Measurements from ENCODE around the gene ST7.

ST7 gene

DNA sequence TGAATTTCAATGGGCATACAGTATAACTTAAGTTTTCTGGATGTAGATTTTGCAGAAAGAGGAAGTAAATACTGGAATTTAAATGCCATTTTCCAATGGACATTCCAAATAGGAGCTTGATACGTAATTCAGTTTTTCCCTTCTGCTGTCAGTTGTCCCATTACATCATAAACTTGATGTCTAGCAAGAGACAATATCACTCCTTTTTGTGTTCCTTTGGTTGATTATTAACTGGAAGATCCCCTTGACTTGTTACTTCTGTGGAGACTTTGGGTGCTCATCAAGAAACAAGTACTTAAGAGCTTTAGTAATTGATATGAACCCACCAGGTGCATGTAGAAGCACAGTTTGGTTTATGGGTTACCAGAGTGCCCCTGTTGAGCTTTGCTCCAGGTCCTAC lies 116.1 kb downstream of the ST7 start:
- DNase-seq: no peak

DNA sequence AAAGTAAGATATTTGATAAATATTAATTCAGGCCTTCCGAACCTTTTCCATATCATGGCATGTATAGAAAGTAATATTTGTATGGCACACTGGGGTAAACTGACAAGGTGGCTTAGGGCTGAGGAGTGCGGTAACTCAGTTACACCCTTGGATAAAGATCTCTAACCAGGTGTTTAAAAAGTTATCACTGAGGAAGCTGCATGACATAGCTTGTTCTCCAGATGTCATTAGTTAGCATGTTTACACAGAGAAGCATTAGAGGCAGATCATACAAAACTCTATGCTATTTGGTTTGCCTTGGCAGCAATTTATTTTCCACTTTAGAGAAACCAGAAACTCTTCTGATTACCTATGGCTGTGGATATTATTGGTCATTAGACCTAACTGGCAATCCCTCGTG lies 118.2 kb downstream of the ST7 start:
- DNase-seq: no peak

DNA sequence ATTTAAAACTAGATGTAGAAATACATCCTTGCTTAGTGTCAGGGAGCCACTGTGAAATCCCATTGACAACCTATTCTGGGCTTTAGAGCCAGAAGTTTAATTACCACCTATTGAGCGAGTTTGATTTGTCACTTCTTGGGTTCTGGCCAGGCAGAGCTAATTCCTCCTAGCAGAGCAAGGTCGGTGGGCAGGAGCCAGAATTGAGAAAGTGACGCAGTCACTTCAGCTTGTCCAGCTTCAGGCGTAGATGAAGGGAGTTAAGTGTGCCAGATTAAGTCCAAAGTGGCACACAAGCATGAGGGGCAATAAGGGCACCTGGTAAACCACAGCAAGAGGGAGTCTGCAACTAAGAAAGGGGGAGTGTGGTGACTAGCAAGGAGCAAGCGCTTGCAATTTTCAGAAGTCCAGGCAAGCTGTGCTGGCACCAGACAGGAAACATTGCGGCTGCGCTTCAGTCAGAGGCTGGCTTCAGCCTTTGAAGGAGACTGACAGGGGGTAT lies 119.4 kb downstream of the ST7 start:
- DNase-seq: no peak

DNA sequence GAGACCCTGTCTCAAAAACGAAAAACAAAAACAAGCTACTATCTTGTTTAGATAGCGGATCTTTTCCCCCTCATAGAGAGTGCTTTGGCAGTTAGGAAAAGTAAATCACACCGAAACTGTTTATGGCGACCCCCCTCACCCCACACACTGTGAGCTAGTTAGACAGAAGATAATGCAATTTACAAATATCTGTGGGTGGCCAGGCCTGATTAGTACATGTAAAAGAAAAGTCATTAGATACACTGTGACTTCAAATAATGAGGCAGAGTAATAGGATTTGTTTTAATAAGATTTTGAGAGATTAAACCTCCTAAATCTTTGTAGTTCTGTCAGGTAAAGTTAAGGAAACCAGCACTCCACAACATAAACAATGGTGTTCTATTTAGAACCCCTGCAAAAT lies 121.1 kb downstream of the ST7 start:
- no peak for DNase-seq

DNA sequence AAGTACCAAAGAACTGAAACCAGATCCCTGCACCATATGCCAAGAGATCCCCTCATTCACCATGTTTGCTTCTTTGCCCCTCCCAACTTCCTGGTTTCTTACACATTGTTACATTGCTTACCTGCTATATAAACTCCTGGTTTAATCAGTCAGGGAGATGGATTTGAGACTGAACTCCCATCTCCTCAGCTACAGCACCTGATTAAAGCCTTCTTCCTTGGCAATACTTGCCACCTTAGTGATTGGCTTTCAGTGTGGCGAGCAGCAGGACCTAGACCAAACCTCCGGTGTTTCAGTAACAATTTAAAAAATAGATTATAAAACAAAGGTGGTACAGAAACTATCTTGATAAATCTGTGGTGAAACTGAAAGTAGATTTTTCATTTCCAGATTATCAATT lies 122.6 kb downstream of the ST7 start:
- no peak for DNase-seq

DNA sequence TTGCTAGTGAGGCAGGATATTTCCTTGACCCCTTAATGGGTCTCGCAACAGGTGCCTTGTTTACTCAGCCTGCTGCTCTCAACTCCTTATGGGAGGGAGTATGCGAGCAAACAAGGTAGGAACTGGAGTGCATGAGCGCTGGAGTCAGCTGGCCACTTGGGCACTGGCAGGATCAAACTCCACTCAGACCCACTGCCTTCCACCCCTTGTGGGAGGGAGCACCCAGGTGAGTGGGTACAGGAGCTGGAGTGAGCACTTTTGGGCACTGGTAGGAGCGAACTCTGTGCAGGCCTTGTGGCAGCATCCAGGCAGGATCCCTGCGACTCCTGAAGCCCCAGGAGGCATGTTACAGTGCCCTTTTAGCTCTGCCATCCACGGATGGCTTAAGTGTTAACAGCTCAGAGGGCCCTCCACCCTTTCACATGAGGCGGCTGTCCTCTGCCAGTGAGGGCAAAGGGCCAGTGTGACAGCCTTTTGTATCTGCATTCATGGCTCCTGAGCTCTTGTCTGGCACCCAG lies 123.2 kb downstream of the ST7 start:
- DNase-seq: no peak

DNA sequence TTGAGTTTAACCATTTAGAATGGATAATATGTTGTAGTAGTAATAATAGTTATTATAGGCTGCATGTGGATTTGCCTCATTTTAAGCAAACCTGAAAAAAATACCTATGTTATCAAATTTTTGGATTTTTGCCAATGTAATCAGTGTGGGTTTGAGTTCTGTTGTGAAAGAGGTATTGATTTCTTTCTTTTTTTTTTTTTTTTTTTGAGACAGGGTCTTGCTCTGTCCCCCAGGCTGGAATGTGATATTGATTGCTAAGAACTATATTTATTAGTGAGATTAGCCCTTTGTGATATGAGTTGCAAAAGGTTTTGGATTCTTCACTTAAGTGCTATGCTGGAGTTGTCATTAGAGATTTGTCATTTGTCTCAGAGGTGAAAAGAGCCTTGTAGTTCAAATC lies 124.4 kb downstream of the ST7 start:
- DNase-seq: no peak

DNA sequence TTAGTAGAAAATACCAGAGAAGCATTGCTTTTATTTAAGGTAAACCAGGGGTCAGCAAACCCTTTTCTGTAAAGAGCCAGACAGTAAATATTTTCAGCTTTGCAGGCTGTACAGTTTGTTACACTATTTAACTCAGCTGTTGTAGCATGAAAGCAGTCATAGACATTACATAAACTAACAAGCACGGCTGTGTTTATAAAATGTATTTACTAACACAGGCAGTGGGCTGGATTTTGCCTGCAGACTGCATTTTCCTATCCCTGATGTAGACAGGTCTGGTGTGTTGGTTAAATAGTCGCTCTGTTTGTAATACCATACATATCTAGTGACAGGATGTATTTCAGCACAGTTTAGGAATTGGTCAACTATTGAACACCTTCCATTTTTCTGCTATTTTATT lies 129.3 kb downstream of the ST7 start:
- DNase-seq: no peak

DNA sequence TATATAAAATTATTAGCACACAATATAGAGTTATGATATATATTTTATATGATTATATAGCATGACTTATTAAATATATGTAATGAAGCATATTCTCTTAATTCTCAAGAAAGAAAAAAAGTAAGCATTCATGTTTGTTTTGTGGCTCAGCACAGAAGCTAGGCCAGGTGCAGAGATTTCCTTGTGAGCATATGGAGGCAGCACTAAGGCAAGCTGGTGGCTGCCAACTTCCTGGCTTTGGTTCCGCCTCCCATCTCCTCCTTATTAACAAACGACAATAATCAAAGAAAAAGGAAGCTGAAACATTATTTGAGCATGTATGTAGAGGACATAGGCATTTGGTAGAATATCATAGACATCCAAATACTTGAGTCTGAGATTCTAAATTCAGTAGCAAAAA lies 130.3 kb downstream of the ST7 start:
- no peak for DNase-seq

DNA sequence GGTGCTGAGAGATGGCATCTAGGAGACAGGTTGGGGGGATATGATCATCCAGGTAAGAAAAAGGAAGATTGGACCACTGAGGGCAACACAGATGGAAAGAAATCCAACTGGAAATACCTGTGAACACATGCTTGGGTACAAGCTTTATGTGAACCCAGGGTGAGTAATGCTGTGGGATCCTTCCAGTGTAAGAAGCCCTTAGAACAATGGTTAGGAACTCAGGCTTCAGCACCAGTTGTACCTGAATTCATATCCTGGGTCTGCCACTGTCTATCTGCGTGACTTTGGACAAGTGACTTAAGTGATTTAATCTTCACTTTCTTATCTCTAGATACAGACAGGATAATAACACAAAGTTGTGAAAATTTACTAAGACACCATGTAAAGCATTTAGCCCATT lies 131.0 kb downstream of the ST7 start:
- DNase-seq: no peak

DNA sequence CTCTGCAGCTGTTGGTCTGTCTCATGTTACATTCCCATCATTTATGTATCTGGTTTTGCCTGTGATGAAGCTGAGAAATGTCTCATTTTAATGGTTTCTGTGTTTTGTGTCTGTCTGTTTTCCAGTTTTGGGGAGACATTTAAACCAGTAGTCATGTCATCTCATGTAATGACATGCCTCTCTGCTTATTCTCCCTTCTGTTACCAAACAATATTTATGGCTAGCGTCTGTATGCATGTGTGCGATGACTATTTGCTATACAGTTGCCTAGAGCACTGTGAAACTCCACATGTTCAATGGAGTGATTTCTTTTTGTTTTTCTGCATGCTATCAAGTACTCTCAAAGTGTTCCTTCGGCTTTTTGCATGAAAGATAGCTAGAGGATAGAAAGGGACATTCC lies 132.0 kb downstream of the ST7 start:
- no peak for DNase-seq

DNA sequence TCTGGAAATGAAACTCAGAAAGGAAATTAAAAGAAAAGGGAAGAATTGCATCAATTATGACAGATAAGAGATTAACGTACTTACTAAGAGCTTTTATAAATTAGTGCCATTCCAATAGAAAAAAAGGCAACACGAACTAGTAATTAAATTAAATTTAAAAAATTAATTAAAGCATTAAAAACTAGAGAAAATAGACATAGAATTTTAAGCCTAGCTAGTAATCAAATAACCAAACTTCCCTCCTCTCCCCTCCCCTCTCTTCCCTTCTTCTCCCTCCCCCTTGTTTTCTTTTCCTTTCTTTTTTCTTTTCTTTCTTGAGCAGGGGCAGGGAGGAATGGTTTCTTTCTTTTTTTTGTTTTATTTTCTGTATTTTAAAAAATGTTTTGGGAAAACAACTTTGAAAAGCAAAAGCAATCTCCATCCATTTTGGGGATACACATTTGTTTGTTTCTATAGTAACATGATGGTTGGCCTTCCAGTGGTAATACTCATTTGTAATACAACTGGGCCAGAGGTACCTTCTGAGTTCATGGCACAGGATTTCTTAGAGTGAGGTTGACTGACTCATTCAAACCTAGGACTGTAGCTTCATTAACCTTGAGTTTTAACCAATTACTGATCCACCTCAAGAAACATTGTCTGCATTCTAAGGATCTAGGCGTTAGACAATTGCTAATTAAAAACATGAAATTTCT lies 132.6 kb downstream of the ST7 start:
- no peak for DNase-seq

DNA sequence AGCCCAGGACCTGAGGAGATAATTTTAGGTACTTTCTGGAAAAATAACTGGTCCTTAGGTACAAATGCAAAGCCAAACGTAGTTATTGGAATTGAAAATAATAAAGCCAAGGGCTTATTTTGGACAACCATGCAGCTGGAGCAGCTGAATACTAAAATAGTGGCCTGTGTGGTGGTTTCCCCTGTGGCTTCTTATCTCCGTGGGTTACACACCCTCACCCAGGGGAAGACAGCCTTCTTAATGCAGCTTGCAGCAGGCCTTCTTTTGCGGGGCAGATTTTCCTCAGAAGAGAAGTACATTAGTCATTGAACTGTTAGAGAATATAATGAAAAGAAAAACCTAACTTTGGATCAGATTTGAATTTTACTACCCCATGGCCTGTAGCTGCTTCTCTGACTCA lies 133.5 kb downstream of the ST7 start:
- DNase-seq: no peak

DNA sequence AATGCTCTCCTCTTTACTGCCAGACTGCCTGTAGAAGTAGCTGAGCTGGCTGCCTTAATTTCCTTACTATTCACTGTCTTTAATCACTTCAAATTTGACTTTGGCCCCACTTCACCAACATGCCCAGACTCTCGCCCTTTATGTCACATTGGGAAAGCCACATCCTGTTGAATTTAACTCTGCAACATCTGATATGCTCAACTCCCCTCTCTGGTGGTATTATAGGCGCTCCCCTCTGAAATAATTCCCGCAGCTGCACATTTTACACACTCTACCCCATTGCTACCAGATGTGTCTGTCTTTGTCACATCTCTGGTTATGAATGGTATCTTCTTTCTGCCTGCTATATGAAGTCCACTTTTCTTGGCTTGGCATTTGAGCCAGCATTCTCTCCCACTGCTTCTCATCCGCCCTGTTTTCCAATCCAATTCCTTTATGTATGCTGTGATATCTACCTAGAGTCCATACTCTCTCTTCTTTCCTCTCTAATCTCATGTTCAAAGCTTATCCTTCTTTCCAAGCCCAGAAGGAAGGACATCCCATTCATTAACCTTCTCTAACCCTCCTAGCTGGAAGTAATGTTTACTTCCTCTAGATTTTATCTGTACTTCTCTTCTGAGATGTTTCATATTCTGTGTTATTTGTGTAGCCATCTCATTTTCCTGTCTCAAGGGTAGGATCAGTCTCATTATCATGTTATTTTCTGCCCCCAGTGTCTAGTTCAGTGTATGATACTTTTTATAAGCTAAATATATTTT lies 134.5 kb downstream of the ST7 start:
- no peak for DNase-seq

DNA sequence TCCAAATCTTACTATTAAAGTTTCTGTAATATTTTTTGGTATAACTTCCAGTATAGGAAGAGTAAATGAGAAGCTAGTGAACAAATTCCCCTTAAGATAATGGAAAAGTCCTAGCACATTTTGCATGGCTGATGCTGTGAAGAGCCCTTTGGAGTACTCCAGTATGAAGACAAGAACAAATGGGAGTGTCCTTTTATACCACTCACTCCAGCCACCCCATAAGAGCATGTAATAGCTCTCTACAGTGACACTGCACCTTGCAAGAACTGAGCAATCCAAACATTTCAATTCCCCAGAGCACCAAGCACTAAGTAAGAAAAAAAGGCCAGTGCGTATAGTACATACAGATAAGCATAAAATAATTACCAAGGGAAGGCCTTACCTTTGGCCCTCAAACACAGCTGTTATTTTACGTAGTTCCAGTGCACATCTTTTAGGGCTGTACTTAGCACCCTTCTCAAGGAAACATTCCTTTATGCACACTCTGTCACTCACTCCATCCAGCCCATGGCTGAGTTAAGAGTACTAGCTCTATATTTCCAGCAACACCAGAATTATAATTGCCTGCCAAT lies 135.4 kb downstream of the ST7 start:
- no peak for DNase-seq

DNA sequence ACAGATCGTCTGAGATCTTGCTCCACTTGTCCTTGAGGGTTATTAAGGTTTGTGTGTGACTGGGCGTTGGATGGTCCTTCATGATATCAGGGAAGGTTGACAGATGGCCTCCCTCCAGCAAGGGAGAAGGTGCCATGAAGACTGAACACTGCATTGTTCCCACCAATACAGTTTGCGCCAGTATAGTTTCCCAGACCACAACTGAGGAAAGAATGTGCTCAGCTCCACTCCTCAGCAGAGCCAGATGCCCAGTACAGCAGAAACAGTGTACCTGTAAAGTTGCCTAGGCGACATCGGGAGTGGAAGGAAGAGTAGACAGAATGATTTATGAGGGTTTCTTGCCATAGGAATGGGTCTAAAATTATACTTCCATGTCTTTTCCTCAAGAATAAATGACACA lies 137.5 kb downstream of the ST7 start:
- no peak for DNase-seq

DNA sequence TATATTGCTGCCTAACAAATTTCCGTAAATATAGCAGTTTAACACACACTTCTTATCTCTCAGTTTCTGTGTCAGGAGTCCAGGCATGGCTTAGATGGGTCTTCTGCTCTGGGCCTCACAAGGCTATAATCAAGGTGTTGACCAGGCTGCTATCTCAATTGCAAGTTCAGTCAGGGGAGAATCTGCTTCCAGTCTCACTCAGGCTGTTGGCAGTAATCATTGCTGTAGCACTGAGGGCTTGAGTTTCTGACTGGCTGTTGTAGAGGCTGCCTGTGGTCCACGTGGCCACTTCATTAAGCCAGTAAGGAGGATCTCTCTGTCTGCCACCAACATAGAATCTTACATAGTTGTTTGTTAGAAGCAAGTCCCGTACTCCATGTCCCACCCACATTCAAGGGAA lies 138.4 kb downstream of the ST7 start:
- no peak for DNase-seq

DNA sequence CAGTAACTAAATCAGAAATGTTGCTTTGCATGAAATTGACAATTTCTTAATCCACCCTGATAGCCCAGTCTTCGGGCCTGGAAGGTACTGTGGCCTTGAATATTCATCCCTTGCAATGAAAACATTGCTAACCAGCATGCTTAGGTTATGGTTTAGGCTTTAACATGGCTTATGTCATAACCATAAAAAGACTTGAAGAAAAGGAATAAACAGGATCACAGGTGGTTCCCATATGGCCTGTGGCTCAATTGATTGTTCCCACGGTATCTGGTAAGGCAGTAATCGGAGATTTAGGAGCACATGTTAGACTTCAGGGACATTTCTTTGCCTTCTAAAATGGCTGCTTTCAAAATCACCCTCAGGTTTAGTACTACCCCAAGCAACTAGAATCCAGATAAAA lies 139.5 kb downstream of the ST7 start:
- DNase-seq: no peak

DNA sequence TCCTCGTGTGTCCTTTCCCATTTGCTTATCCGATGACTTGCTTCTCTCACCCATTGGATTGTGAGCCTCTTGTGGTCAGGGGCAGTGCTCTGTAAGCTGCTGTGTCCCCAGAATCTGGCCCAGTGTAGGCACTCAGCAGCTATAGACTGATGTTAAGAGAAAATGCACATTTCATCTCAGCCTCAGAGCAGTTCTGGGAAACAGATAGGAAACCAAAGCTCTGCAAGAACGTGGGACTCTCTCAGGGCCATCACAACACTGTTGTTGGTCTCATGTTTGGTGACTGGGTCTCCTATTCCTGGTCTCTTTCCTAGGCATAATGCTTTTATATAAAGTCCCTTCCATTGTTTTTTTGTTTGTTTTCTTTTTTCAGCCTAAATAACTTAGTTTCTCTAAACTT lies 141.2 kb downstream of the ST7 start:
- no peak for DNase-seq

DNA sequence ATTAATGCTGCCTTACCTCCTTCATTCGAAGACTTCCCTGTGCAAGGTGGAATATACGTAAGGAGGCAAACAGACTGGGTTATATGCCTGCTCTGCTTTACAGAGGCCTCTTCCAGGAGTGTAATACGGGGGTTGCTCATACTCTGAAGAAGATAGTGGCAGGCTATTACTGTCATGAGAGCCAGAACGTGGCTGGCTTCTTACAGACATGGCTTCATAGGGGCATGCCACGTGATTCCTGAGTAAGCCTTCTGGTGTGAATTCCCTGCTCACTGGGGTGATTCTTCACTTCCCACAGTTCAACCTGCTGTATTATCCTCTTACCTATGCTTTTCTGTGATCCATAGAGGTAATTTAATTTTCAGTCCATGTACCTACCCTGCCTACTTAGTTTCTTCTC lies 141.8 kb downstream of the ST7 start:
- no peak for DNase-seq

DNA sequence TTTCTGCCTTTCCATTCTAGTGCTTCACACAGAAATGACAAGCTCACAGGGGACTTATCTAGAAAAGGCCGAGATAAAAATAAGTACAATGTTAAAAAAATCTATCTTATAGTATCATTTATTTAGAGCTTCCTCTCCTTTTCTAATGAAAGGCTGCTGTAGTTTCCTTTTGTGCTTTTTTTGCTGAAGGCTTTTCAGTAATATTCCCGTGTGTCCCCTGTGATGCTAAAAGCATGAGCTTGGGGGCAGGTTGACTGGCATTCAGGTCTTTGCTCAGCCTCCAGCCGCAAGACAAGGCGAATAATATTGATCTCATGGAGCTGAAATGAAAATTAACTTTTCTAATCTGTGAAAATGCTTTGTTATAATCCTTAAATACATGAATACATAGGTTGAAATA lies 143.0 kb downstream of the ST7 start:
- no peak for DNase-seq

DNA sequence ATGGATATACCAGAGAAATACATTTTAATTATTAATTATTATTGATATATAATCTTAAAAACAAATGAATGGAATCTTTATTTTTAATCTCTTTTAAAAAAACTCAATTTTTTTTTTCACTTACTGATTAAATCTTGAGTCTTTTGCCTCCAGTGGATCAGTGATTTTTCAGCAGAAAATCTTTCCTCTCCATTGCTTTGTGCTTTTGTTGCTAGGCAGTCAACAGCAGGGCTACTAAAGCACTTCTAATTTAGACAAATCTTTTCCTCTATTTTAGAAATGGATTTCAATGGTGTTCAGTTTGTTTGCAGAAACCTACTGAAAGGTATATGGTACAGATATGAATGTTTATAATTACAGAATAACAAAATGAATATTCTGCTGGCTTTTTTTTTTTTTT lies 143.6 kb downstream of the ST7 start:
- DNase-seq: no peak

DNA sequence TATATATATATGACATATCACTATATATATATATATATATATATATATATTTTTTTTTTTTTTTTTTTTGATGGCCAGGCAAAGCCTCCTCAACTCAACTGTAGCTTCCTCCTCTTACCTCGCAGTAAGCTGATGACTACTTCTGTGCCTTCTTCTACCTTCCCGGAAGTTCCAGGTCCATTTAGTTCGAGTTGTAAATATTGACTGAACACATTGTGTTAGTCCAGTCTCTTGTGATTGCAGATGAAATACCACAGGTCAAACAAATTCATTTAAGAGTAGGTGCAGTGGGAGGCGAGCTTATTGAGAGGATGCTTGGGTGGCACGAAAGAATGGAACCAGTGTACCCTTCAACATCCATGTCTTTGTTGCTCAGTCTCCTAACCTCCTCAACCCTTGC lies 144.6 kb downstream of the ST7 start:
- DNase-seq: no peak

DNA sequence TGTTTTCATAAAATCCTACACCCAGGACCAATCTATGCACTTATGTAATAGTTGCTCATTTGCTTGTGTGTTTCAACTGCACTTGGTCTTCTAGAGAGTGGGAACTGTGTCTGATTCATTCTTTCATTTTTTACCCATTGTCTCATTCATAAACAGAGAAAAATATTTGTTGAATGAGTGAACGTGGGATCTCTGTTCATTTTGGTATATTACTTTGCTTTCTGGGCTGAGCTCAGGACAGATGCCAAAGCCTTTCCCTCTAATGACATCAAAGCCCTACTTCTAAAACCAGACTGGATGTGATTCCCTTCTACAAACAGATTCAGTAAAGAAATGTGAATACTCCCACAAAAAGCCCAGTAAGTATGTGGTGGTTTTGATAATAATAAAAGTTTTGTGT lies 145.2 kb downstream of the ST7 start:
- no peak for DNase-seq
